ENCODE results near the gene GSN. TPM values are rescaled to one million over a fixed set of nuclear protein-coding genes. Genes with fewer than 3 reads are reported as not detected.
"Not testable (repeated sequence)": the region's sequence is repeated elsewhere in the genome, so short reads cannot be mapped to it uniquely, and the experiment has no call there.

Gene GSN
- total RNA-seq, 2 donors from 2014 or later = 390 to 690 TPM

DNA sequence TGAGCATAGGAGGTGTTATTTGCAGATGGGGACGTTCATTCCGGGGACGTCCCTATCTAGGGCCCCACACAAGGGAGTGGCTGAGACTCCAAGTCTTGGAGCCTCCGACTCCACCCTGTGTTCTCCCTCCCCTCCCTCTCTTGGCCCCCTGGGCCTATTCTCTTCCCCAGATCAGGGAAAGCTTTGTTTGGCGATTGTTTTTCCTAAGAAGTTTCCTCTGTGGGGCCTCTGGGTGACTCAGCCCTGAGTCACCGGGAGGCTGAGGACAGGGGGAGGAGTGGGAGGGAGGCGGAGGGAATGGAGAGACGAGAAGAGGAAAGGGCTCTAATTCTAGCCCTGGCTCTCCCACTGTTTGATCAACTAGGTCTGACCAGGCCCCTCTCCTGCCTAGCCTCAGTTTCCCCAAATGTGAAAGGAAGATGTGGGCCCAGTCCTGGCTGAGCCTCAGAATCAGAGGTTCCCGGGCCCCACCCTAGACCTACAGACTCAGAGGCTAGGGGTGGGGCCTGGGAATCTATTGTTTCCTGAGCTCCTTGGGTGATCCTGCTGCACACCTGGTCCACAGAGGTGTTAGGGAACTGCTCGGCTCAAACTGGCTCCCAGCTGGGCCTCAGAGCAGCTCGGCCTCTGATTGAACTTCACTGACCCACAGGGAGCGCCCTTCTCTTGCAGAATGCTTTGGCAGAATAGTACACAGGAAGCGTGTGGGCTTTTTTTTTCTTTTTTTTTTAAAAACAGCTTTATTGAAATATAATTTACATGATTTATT, 19.2 kb downstream of the GSN start:
- H3K4me1 ChIP-seq (replicated peaks) = peaks cover 9% of the 10 kb centered on the region
- TF ChIP-seq, protein P1, sequence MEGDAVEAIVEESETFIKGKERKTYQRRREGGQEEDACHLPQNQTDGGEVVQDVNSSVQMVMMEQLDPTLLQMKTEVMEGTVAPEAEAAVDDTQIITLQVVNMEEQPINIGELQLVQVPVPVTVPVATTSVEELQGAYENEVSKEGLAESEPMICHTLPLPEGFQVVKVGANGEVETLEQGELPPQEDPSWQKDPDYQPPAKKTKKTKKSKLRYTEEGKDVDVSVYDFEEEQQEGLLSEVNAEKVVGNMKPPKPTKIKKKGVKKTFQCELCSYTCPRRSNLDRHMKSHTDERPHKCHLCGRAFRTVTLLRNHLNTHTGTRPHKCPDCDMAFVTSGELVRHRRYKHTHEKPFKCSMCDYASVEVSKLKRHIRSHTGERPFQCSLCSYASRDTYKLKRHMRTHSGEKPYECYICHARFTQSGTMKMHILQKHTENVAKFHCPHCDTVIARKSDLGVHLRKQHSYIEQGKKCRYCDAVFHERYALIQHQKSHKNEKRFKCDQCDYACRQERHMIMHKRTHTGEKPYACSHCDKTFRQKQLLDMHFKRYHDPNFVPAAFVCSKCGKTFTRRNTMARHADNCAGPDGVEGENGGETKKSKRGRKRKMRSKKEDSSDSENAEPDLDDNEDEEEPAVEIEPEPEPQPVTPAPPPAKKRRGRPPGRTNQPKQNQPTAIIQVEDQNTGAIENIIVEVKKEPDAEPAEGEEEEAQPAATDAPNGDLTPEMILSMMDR (IDR thresholded peaks at IDR 0.05) = peak in 1 of 4 experiments; percentile 21
- TF ChIP-seq POLR2AphosphoS5 (IDR thresholded peaks at IDR 0.05) = peak; percentile 92
- peak; percentile 26 for TF ChIP-seq POLR2A (IDR thresholded peaks at IDR 0.05)
- H3K27me3 ChIP-seq (replicated peaks; ENCODE audit: insufficient read depth) = no peaks in the 10 kb centered on the region
- WGBS = 9% methylated on average over 13 of the region's 13 CpGs
- no peaks in the 10 kb centered on the region for H3K36me3 ChIP-seq
- H3K4me3 ChIP-seq = no peak overlapping the region
- H3K9me3 ChIP-seq = no peaks in the 10 kb centered on the region
- intact Hi-C loops (cut with DNase I) = loop anchor here (5.0 to 10.0 kb wide), 2 partner anchors 35 to 362 kb away; partner anchors contain the start of gene TRAF1
- peak overlapping the region; percentile 85 to 90 for H3K27ac ChIP-seq
- peak; percentile 73 for DNase-seq (ENCODE audit: low spot score)

DNA sequence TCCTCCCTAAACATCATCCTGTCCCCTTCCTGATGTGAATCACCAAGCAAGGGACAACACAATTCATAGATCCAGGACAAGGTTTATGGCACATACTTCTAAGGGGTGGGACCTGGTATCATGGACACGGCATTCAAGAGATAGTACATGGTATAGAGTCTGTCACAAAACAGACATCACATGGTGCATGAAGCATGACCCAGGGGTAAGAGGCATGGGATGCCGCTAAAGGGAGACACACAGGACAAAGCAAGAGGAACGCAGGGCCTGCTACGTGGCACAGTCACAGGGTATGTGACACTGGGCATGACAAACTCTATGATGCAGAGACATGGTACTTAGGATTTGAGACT, 20.7 kb downstream of the GSN start:
- Histone ChIP-seq H3K27ac (peak overlapping the region; percentile 85 to 90), H3K9me3 (no peaks in the 10 kb centered on the region), H3K4me1 (replicated peaks) (peaks cover 9% of the 10 kb centered on the region), H3K36me3 (no peaks in the 10 kb centered on the region), H3K4me3 (no peak overlapping the region), H3K27me3 (replicated peaks; ENCODE audit: insufficient read depth) (no peaks in the 10 kb centered on the region)
- 32% methylated on average over 4 of the region's 4 CpGs for WGBS
- no peak for TF ChIP-seq POLR2AphosphoS5 (IDR thresholded peaks at IDR 0.05)
- TF ChIP-seq POLR2A (IDR thresholded peaks at IDR 0.05) = no peak
- TF ChIP-seq, protein P1 (IDR thresholded peaks at IDR 0.05) = no peak
- DNase-seq (ENCODE audit: low spot score) = no peak
- intact Hi-C loops (cut with DNase I) = loop anchor here (5.0 to 10.0 kb wide), 2 partner anchors 34 to 364 kb away; partner anchors contain the start of gene TRAF1

DNA sequence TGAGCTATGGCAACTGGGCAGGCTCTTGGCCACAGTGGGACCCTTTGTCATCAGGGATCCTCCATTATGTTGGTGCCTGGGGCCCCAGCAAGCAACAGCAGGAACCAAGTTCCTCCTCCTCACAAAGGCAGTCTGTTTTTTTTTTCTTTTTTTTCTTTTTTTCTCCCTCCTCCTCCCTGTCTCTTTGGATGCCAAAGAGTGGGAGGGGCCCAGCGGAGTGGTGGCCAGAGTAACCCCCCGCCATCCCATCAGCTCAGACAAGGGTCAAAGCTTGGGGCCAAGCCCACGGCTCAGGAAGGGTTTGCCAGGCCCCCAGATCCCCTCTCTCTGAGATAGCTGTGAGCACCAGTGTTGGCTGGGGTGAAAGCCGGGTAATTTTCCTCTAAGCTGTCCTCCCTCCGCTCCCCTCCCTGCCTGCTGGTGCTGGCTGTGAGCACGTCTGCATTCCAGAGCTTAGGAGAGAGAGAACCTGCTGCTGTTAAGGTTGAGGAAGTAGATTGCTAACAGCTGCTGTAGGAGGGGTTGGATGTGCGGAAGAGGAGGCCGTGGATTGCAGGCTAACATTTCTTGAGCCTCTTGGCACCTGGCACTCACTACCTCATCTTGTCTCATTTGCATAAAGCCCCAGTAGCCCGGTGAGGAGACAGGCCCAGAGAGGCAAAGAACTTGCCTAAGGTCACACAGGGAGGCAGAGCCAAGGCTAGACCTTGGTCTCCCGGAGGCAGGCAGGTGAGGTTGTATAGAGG, 21.2 kb downstream of the GSN start:
- intact Hi-C loops (cut with DNase I) = loop anchor here (5.0 to 10.0 kb wide), 2 partner anchors 33 to 364 kb away; partner anchors contain the start of gene TRAF1
- Histone ChIP-seq H3K4me1 (replicated peaks) (peaks cover 9% of the 10 kb centered on the region), H3K4me3 (no peak overlapping the region), H3K9me3 (no peaks in the 10 kb centered on the region), H3K27me3 (replicated peaks; ENCODE audit: insufficient read depth) (no peaks in the 10 kb centered on the region), H3K36me3 (no peaks in the 10 kb centered on the region), H3K27ac (peak overlapping the region; percentile 85 to 90)
- peak; percentile 72 for DNase-seq (ENCODE audit: low spot score)
- WGBS = 11% methylated on average over 10 of the region's 10 CpGs
- peak; percentile 40 for TF ChIP-seq POLR2A (IDR thresholded peaks at IDR 0.05)
- TF ChIP-seq, protein P1 (IDR thresholded peaks at IDR 0.05) = no peak
- peak; percentile 75 for TF ChIP-seq POLR2AphosphoS5 (IDR thresholded peaks at IDR 0.05)

DNA sequence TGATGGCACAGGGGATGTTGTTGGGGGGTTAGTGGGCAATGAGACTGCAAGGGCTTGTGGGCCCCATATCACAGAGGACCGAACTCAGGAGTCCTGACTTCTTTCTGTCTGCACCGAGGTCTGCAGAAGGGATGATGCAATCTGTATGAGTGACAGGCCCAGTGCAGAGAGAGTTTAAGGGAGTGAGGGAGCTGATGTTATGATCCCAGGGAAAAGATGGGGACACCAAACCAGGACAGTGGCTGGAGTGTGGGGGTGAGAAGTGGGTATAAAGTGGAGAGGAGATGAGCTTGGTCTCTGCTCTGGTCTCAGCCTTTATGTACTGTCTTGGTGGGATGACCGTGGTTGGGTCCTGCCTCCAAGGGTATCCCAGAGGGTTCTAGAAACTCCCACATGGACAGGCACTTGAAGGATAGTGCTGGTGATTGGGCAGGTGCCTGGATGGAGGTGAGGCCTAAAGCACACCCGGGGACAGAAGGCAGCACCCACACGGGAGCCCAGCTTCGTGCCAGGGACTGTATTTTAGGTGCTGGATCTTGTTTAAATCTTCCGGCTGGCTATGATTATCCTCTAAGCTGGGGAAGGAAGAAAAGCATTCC, 21.9 kb downstream of the GSN start:
- TF ChIP-seq, protein P1 (IDR thresholded peaks at IDR 0.05) = no peak
- no peak for TF ChIP-seq POLR2AphosphoS5 (IDR thresholded peaks at IDR 0.05)
- no peak for TF ChIP-seq POLR2A (IDR thresholded peaks at IDR 0.05)
- H3K27ac ChIP-seq = peak overlapping the region; percentile 85 to 90
- H3K36me3 ChIP-seq = no peaks in the 10 kb centered on the region
- no peak overlapping the region for H3K4me3 ChIP-seq
- H3K9me3 ChIP-seq = no peaks in the 10 kb centered on the region
- 44% methylated on average over 7 of the region's 7 CpGs for WGBS
- intact Hi-C loops (cut with DNase I) = loop anchor here (5.0 to 10.0 kb wide), 2 partner anchors 32 to 365 kb away; partner anchors contain the start of gene TRAF1
- peaks cover 9% of the 10 kb centered on the region for H3K4me1 ChIP-seq (replicated peaks)
- H3K27me3 ChIP-seq (replicated peaks; ENCODE audit: insufficient read depth) = no peaks in the 10 kb centered on the region
- no peak for DNase-seq (ENCODE audit: low spot score)

DNA sequence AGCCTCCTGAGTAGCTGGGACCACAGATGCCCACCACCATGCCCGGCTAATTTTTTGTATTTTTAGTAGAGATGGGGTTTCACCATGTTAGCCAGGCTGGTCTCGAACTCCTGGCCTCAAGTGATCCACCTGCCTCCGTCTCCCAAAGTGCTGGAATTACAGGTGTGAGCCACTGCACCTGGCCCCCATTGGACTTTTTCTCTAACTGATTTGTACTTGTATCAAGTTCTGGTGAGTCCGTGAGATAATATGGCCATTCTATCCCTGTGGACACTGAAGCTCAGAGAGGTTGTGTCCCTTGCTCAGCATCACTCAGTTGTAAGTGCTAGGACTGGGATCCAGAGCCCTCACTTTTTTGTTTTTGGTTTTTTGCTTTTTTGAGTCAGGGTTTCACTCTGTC, 23.6 kb downstream of the GSN start:
- H3K9me3 ChIP-seq; H3K36me3 ChIP-seq; DNase-seq (ENCODE audit: low spot score); H3K4me3 ChIP-seq; intact Hi-C loops (cut with DNase I); H3K4me1 ChIP-seq (replicated peaks); H3K27me3 ChIP-seq (replicated peaks; ENCODE audit: insufficient read depth): not testable (repeated sequence)
- WGBS = 74% methylated on average over 4 of the region's 4 CpGs
- H3K27ac ChIP-seq = peak overlapping the region in 1 of 2 donors; percentile 84
